Measurements from ENCODE around the gene CCDC88C. TPM values are rescaled to one million over a fixed set of nuclear protein-coding genes. Genes with fewer than 3 reads are reported as not detected.
A peak's percentile ranks its signal among the peaks of the same experiment; 100 is the strongest.

The CCDC88C gene
- total RNA-seq, 2 donors from 2014 or later = 3.5 to 5.0 TPM

DNA sequence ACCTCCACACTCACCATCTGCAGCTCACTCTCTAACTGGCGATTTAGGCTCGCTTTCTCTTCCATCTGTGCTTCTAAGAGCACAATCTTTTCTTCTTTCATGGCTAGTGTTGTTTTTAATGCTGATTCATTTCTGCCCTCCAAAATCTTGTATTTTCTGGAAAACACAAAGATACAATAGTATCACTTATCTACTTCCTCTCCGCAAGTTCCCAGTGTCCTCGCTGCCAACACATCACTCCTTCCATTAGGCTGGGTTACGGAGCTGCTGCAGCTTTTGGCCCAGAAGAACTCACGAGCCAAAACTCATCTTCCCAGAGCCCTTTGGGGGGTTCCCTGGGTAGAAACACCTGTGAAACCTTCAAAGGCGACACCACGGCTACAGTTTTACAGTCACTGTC, 109.3 kb downstream of the CCDC88C start:
- ATAC-seq = no peak

DNA sequence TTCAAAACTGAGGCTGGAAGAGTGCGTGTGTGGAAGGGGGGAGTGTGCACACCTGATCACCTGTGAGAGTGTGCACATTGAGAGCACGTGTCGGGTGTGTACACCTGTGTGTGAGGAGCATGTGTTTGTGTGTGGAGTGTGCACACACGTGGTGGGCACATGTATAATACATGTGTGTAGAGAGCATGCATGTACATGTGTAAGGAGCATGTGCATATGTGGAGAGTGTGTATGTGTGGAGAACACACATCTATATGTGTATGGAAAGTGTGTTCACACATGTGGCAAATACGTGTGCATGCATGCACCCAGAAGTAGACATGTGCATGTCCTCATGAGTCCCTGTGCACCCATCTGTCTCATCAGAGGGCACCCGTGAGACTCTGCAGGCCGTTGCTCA, 110.0 kb downstream of the CCDC88C start:
- intact Hi-C loops (cut with DNase I) = no loop called here
- ATAC-seq = no peak
- no peak for DNase-seq

More for the DNA sequence above, 109.3 kb downstream of the CCDC88C start:
- DNase-seq = no peak
- intact Hi-C loops (cut with DNase I) = no loop called here

DNA sequence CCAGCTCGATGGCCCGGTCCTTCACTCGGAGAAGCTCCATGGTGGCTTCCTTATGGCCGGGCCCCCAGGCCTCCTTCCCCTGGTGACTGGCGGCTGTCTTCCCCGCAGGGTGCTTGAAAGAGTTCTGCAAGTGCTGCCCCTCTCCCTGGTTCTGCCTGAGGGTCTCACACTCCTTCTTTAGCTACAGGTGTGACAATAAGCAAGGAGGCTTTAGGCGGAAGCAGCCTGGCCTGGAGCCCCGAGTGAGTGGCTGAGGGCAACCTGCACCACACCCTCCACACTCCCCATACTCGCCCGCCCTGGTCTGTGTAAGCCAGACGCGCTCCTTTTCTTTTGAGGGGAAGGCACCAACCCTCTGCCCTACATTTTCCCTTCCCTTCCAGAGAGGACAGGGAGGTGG, 110.6 kb downstream of the CCDC88C start:
- intact Hi-C loops (cut with DNase I) = no loop called here
- no peak for ATAC-seq
- no peak for DNase-seq

DNA sequence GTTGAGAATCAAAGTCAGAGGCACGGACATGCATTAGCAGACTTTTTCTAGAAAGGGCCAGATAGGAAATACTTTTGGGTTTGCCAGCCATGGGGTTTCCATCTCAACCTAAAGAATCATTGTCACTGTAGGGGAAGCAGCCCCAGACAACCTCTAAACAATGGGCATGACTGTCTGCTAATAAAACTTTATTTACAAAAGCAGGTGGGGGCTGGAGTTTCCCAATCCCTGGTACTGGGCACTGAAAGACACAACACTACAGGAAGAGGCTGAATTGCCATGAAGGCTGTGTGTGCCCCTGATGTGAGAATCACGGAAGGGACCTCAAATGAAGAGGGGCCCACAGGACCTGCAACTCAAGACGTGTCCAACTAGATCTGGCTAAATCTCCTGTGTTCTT, 111.1 kb downstream of the CCDC88C start:
- no peak for ATAC-seq
- no peak for DNase-seq
- intact Hi-C loops (cut with DNase I) = no loop called here

DNA sequence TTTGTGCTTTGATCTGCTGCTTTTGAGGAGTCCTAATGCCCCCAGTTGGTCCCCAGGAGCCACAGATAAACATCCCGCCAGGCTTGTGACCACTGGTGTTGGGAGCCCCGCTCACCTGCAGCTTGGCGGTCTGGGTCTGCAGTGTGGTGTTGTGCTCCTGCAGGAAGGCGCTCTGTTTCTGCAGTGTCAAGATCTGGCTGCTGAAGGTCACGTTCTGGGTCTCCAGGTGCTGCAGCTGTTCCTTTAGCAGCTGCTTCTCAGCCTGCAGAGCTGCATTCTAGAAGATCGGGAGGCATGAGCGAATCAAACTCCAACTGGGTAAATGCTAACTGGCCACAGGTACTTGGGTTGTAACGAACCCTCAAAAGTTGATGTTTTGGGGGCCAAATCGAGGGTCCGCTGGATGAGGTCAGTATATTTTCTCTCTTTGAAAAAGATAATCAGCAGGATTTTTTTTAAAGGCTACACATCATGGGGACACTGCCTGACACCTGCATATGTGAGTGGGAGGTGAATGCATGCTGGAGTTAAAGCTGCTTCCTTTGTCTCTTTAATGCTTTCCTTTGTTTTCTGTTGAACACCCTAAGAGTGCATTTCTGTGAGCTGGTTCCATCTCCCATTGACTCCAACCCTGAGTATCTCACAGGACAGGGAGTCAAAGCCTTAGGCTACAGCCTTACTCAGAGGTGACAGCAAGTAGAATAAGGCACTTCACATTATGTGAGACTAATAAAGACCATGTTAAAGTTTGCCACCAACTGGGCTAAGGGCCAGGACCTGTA, 111.8 kb downstream of the CCDC88C start:
- intact Hi-C loops (cut with DNase I) = no loop called here
- ATAC-seq (no peak), DNase-seq (no peak)

DNA sequence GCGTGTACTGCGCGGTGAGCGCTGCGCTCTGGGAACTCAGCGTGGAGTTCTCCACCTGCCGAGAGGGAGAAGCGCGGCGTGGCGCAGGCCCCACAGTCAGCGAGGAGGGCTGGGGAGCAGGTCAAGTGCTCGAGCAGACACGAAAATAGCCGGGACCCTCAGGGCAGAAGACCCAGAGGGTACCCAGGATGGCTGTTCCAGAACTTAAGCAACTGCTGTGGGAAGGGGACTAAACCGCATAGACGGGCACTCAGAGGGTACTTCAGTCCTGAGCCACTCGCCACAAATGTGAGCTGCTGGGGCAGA, 113.7 kb downstream of the CCDC88C start:
- no peak for DNase-seq
- intact Hi-C loops (cut with DNase I) = no loop called here
- ATAC-seq = peak in 1 of 2 donors; percentile 4

DNA sequence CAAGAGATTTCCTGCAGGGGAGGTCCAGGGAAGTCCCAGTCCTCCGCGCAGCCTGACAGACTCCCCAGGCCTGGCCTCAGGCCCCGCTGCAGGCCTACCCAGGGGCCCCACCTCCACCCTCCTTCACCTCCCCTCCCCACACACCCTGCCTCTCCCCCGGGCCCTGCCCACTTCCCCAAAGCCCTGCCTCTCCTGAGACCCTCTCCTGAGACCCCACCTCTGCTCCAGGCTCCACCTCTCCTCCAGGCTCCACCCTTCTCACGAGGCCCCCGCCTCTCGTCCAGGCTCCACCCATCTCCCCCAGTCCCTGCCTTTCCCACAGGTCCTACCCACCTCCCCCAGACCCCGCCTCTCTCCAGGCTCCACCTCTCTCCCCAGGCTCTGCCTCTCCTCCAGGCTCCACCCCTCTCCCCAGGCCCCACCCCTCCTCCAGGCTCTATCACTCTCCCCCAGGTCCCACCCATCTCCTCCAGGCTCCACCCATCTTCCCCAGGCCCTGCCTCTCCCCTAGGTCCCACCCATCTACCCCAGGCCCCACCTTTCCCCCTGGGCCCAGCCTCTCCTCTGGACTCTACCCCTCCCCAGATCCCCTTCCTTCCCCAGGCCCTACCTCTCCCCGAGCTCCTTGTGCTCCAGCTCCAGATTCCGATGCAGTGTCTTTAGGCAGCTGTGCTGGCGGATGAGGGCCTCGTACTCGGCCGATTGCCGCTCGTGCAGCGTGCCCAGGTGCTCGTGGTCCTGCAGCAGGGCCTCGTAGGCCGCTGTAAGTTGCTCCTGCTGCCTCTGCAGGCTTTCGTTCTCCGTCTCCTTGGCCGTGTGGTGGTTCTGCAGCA, 114.3 kb downstream of the CCDC88C start:
- ATAC-seq (peak; percentile 72 to 88), DNase-seq (peak; percentile 52)
- intact Hi-C loops (cut with DNase I) = no loop called here

DNA sequence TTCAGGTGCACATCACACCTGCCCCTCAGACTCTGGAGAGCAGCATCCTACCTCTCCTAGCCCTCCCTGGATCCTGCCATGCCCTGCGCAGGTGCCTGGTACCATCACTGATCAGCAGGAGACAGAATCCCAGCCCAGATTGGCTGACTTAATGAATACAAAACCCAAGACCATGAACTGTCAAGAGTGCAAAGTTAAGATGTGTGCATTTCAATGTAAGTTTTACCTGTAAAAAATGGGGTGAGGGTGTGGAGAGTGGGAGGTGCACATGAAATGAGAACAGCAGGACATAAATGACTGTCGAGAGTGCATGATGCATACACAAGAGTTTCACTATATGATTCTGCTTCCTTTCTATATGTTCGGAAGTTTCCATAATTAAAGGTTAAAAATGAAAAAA, 115.2 kb downstream of the CCDC88C start:
- no peak for DNase-seq
- ATAC-seq = no peak
- intact Hi-C loops (cut with DNase I) = no loop called here

DNA sequence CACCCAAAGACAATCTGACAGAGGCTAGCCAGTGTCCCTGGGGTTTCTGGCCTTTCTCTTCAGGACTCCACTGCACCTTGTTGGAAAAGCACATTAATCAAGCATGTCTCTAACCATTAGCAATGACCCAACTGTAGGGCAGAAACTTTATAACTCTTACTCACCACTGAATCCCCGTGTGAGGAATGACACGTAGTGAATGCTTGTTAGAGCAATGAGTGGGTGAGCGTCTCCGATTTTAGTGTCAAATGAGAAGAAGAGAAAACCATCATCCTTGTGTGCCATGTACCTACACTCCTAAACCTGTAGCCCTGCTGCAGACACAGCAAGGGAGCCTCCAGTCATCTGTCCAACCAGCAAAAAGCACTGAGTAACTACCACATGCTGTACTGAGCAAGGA, 116.7 kb downstream of the CCDC88C start:
- intact Hi-C loops (cut with DNase I) = no loop called here
- DNase-seq = no peak

DNA sequence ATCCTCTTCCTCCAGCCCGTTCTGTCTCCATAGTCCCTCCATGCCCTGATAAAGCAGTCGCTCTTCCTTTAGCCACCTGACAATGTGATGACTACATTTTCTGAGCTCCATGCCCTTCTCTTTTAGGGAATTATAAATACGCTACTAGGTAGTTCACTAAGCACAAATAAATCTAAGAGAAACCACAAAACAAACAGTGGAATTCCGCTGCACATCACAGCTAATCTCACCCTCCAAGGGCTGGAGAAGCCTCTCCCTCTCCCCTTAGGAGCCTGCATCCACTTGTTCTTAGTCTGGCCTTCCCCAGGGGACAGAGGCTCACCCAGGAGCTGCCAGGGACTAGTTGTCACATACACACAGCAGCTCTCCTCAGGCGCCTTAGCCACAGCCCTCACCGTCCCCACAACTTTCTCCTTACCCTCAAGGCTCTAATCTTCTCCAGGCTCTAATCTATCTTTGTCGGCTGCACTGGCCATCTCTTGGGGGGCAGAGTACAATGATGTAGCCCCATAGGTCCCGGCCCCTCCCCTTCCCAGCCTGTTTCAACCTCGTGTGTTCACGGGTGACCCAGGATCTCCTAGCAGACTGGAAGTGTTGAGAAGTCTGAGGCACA, 117.2 kb downstream of the CCDC88C start:
- intact Hi-C loops (cut with DNase I) = no loop called here
- DNase-seq (no peak), ATAC-seq (no peak)

More for the DNA sequence above, 116.7 kb downstream of the CCDC88C start:
- ATAC-seq = no peak

DNA sequence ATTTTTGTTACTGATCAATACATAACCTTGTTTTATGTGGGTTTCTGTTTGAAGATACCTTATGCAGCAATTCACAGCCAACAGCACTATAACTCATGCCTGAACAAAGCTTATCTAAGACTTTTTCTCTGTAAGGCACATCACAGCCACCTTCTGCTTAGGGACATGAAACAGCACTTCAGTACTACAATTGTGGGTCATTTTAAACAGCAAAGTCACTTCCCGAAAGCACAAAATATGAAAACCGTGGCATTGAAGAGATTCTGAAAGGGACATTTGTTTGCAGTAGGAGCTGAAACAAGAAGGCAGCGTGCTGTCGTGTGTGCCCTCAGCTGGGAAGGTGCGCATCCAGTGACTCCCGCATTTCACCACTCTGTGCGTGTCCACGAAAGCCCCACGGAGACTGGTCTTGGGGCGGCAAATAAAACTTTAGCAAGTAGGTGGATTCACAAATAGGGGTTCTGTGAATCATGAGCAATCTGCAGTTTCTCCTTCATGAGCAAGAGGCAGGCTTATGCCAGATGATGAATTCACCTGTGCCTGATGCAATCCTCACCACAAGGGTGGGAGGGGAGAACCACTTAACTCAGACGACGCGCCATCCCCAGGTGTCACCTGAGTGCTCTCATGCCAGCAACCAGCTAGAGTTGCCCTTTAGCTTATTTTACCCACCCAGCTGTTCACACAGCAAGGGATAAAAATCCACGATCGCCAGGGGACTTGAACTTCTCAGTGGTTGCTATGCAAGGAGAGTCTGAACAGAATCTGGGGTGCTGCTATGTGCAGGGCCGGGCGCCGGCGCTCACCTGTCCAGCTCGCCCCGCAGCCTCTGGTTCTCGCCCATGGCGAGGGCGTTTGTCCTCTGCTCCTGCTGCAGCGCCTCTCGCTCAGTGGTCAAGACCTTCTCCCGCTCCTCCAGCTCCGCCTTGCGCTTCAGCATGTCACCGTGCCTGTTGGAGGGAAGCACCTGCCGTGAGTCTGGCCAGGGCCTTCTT, 118.2 kb downstream of the CCDC88C start:
- no peak for ATAC-seq
- no peak for DNase-seq

DNA sequence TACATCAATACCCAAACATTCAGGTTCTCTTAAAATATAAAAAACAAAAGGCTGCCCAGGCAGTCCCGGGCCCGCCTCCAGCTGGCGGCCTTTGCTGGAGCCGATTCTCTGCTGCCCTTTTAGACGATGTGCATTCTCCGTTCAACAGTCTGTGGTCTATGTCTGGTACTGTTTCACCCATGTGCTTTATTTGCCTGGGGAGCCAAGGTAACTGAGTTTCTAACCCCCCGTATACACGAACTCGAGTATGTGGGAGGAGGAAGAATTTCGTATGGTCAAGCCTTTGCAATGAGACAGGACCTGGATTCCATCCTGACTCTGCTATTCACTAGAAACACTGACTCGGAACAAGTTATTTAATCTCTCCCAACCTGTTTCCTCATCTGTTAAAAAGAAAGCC, 119.0 kb downstream of the CCDC88C start:
- ATAC-seq (no peak), DNase-seq (no peak)
- intact Hi-C loops (cut with DNase I) = no loop called here

More for the DNA sequence above, 118.2 kb downstream of the CCDC88C start:
- intact Hi-C loops (cut with DNase I) = no loop called here

DNA sequence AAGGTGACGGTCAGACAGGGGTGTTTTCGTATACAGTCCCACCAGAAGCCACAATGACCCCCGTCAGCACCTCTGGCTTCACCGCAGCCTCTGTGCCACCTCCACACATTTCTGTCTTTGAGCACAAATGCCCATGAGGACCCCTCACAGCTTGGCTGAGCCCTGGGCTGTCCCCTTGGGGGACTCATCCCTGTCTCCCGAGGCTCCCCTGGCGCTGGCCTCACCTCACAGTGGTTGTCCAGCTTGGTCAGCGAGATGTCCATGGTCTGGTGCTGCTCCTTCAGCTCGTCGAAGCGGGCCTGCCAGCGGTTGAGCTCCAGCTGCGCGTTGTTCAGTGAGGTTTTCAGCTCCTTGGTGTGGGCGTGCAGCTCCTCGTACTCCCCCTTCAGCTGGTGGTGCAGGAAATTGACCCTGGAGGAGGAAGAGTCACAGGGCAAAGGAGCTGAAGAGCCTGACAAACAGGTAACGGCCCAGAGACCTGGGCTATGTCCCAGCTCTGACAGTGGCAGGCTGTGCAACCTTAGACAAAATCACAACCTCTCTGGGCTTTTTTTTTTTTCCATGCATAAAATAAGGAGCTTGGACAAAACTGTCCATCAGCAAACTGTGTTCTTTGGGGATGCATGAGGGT, 120.4 kb downstream of the CCDC88C start:
- intact Hi-C loops (cut with DNase I) = no loop called here
- DNase-seq (no peak), ATAC-seq (no peak)

DNA sequence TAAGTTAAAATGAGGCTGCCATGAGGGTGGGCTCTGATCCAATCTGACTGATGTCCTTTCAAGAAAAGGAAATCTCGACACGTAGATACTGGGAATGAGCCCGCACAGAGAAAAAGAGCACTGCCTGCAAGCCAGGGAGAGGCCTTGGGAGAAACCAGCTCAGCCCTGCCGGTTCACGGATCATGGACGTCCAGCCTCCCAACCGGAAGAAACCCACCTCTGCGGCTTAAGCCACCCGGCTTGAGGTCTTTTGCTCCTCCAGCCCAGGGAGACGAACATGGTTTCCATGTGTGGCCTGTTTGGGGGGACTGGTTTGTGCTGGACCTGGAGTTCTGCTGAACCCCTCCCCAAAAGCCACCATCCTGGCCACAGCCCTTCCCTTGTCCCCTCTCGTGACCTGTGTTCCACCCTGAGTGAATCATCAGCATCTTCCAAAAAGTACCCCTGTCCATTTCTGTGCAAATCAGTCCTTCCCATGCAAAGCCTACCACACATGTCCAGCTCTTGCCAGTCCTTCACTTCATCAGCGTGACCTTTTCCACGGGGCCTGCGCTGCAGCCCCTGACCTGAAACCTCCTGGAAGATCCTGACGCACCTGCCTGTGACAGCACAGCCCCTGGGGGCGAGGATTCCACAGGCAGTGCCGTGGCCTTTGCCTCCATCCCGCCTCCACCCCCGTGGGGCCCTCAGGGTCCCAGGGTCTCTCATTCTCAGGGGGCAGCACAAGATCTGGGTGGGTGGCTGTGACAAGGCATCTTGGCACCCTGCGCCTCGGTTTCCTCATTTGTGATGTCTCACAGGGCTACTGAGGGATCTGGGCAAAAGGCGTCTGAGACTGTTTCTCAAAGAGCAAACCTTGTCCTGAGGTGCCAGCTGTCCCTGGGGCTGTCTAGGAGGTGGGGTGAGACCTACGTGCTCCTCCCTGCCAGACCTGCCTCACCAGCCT, 121.5 kb downstream of the CCDC88C start:
- ATAC-seq (no peak), DNase-seq (no peak)
- intact Hi-C loops (cut with DNase I) = no loop called here

DNA sequence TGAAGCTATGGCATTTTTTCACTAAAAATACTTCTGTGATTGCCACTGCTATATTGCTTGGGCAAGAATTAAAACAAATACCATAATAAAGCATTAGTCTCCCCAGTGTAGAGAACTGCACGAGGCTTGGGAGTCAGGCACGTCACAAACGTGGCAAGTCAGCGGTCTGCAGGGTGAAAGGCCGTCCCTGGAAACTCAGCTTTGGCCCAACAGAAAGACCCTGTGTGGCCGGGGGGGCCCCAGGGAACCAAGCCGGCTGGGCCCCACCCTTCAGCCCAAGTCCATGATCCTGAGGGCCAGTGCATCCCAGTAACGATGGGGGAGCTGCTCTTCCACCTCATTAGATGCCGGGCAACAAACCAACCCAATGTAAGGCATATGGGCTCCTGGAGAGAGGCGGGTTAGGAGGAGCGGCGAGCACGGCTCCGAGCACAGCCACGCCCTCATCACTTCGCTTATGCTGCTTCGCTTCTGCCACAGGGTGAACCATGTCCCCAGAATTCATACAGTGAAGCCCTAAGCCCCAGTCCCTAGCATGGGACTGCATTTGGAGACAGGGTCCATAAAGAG, 122.3 kb downstream of the CCDC88C start:
- DNase-seq (no peak), ATAC-seq (no peak)
- intact Hi-C loops (cut with DNase I) = no loop called here

DNA sequence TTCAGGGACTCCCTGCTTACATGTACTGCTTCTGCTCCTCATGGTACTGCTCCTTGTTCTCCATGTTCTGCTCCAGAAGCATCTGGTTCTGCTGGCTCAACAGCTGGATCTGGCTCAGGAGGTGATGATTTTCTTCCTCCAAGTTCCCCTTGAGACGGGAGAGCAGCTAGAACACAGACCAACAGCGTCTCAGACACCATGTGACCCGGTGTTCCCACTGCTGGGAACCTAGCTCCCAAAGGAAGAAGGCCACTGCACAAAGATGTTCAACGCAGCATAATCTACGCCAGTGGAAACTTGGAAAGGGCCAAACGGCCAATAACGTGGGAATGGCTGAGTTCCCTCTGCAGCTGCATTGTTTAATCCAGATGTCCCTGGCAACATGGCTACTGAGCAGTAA, 123.5 kb downstream of the CCDC88C start:
- peak in 1 of 2 donors; percentile 79 for ATAC-seq
- DNase-seq = peak; percentile 22
- intact Hi-C loops (cut with DNase I) = no loop called here

DNA sequence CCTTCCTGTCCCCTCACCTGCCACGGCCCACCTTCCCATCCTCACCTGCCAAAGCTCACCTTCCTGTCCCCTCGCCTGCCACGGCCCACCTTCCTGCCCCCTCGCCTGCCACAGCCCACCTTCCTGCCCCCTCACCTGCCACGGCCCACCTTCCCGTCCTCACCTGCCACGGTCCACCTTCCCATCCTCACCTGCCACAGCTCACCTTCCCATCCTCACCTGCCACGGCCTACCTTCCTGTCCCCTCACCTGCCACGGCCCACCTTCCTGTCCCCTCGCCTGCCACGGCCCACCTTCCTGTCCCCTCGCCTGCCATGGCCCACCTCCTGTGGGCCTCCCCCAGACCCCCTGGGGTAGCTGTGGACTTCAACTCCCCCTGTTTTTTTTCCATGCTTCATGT, 124.3 kb downstream of the CCDC88C start:
- intact Hi-C loops (cut with DNase I) = no loop called here
- DNase-seq = no peak
- no peak for ATAC-seq

Measured in left cardiac atrium (tissue), 4 donors.